ENCODE measurements around the gene ALDH1L1.
"Not testable (repeated sequence)": the region's sequence is repeated elsewhere in the genome, so short reads cannot be mapped to it uniquely, and the experiment has no call there.

The ALDH1L1 gene

GRCh38 chr3:126078866-126079265 is 101.5 kb downstream of the ALDH1L1 start:
- DNase-seq = no peak

- no peak for DNase-seq
Observed at GRCh38 chr3:126077754-126078153, 102.6 kb downstream of the ALDH1L1 start.

- no peak for DNase-seq
Observed at GRCh38 chr3:126076140-126076539, 104.2 kb downstream of the ALDH1L1 start.

GRCh38 chr3:126070146-126070545 is 110.2 kb downstream of the ALDH1L1 start:
- DNase-seq = no peak

- no peak for DNase-seq
Observed at GRCh38 chr3:126067959-126068358, 112.4 kb downstream of the ALDH1L1 start.

GRCh38 chr3:126066676-126067075 is 113.7 kb downstream of the ALDH1L1 start:
- DNase-seq = not testable (repeated sequence)

GRCh38 chr3:126065876-126066275 is 114.5 kb downstream of the ALDH1L1 start:
- DNase-seq = no peak

GRCh38 chr3:126064627-126065258 is 115.6 kb downstream of the ALDH1L1 start:
- peak; percentile 92 for DNase-seq

- DNase-seq = no peak
Observed at GRCh38 chr3:126063358-126063965, 116.9 kb downstream of the ALDH1L1 start.

- DNase-seq = no peak
Observed at GRCh38 chr3:126061301-126062032, 118.9 kb downstream of the ALDH1L1 start.

GRCh38 chr3:126060613-126061145 is 119.7 kb downstream of the ALDH1L1 start:
- DNase-seq = no peak

GRCh38 chr3:126058666-126059065 is 121.7 kb downstream of the ALDH1L1 start:
- DNase-seq = no peak

- DNase-seq = no peak
Observed at GRCh38 chr3:126057936-126058335, 122.5 kb downstream of the ALDH1L1 start.

GRCh38 chr3:126057501-126057819 is 122.9 kb downstream of the ALDH1L1 start:
- DNase-seq = no peak

GRCh38 chr3:126056681-126057500 is 123.5 kb downstream of the ALDH1L1 start:
- DNase-seq = no peak

GRCh38 chr3:126056088-126056487 is 124.3 kb downstream of the ALDH1L1 start:
- no peak for DNase-seq

GRCh38 chr3:126054870-126055269 is 125.5 kb downstream of the ALDH1L1 start:
- DNase-seq = no peak

- no peak for DNase-seq
Observed at GRCh38 chr3:126053949-126054569, 126.3 kb downstream of the ALDH1L1 start.

Measured in DMS79 (cell line).